ENCODE measurements around the gene FADD.

Gene FADD

DNA sequence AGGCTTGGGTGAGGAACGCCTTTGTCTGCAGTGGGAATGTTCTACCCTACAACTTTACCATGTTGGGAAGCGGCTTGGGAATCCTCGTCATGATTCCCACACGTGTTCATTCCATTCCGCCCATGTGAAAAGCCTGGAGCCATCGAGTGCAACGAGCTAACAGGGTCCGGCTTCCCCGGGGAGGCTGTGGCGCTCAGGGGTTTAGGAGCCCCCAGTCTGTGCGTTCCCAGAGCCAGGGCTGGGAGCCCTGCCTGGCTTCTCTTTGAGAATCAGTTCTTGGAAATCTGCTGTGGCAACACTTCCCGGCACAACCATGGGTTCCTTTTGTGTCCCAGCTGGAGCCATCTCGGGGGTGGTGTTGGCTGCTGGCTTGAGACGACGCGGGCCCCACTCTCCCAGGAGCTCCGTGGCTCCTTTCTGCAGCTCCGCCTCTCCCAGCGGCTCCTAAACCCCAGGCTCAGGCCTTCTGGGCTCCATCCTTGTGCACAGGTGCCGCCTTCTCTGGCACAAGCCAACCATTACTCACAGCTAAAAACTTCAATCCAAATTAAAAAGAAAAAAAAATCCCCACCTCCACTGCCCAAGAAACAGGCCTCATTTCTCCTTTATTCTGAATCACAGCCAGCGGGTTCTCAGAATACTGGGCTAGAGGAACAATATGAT, 48.7 kb downstream of the FADD start:
- Histone ChIP-seq H3K27me3 (ENCODE audit: low read length) (no peaks in the 10 kb centered on the region), H3K36me3 (ENCODE audit: low read length) (no peaks in the 10 kb centered on the region), H3K9ac (ENCODE audit: low read length) (no peak overlapping the region), H2AFZ (ENCODE audit: low read depth, low read length, severe bottlenecking) (no peak overlapping the region), H3K4me2 (ENCODE audit: low read depth, low read length, poor library complexity, severe bottlenecking) (no peak overlapping the region), H3K4me3 (ENCODE audit: insufficient read depth, low read length, poor library complexity, severe bottlenecking) (no peak overlapping the region), H3K9me2 (replicated peaks; ENCODE audit: insufficient read depth, low read length) (no peaks in the 10 kb centered on the region), H3F3A (ENCODE audit: insufficient read depth) (no peaks in the 10 kb centered on the region), H4K20me1 (ENCODE audit: low read depth, low read length) (no peaks in the 10 kb centered on the region), H3K9me3 (ENCODE audit: insufficient read depth, low read length) (no peaks in the 10 kb centered on the region), H3K27ac (ENCODE audit: low read depth, low read length) (no peak overlapping the region), H3K79me2 (ENCODE audit: insufficient read depth, low read length) (no peaks in the 10 kb centered on the region)
- no peak for TF ChIP-seq EZH2phosphoT487 (conservative IDR thresholded peaks at IDR 0.05; ENCODE audit: low read length)
- TF ChIP-seq, protein P1, sequence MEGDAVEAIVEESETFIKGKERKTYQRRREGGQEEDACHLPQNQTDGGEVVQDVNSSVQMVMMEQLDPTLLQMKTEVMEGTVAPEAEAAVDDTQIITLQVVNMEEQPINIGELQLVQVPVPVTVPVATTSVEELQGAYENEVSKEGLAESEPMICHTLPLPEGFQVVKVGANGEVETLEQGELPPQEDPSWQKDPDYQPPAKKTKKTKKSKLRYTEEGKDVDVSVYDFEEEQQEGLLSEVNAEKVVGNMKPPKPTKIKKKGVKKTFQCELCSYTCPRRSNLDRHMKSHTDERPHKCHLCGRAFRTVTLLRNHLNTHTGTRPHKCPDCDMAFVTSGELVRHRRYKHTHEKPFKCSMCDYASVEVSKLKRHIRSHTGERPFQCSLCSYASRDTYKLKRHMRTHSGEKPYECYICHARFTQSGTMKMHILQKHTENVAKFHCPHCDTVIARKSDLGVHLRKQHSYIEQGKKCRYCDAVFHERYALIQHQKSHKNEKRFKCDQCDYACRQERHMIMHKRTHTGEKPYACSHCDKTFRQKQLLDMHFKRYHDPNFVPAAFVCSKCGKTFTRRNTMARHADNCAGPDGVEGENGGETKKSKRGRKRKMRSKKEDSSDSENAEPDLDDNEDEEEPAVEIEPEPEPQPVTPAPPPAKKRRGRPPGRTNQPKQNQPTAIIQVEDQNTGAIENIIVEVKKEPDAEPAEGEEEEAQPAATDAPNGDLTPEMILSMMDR (IDR thresholded peaks at IDR 0.05; ENCODE audit: insufficient read depth, low read length, poor library complexity, severe bottlenecking) = no peak

DNA sequence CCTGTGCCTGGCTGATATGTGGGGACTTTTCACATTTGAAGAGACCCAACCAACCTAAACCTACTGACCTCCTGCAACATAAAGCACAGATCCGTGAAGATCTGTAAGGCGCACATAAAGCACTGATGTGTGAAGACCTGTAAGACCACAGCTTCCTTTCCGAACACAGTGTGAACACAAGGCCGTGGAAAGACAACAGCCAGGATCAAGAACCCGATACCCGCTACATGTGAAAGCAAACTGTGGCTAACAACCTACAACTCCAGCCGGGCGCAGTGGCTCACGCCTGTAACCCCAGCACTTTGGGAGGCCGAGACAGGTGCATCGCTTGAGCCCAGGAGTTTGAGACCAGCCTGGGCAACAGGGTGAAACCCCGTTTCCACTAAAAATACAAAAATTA, 49.7 kb downstream of the FADD start:
- H3K36me3 ChIP-seq (ENCODE audit: low read length) = no peaks in the 10 kb centered on the region
- no peak overlapping the region for H3K27ac ChIP-seq (ENCODE audit: low read depth, low read length)
- no peaks in the 10 kb centered on the region for H4K20me1 ChIP-seq (ENCODE audit: low read depth, low read length)
- no peak overlapping the region for H3K4me3 ChIP-seq (ENCODE audit: insufficient read depth, low read length, poor library complexity, severe bottlenecking)
- no peaks in the 10 kb centered on the region for H3K9me3 ChIP-seq (ENCODE audit: insufficient read depth, low read length)
- H3K27me3 ChIP-seq (ENCODE audit: low read length) = no peaks in the 10 kb centered on the region
- H2AFZ ChIP-seq (ENCODE audit: low read depth, low read length, severe bottlenecking) = no peak overlapping the region
- no peaks in the 10 kb centered on the region for H3K9me2 ChIP-seq (replicated peaks; ENCODE audit: insufficient read depth, low read length)
- H3K4me2 ChIP-seq (ENCODE audit: low read depth, low read length, poor library complexity, severe bottlenecking) = no peak overlapping the region
- no peaks in the 10 kb centered on the region for H3F3A ChIP-seq (ENCODE audit: insufficient read depth)
- no peaks in the 10 kb centered on the region for H3K79me2 ChIP-seq (ENCODE audit: insufficient read depth, low read length)
- H3K9ac ChIP-seq (ENCODE audit: low read length) = no peak overlapping the region
- no peak for TF ChIP-seq EZH2phosphoT487 (conservative IDR thresholded peaks at IDR 0.05; ENCODE audit: low read length)
- TF ChIP-seq, protein P1 (IDR thresholded peaks at IDR 0.05; ENCODE audit: insufficient read depth, low read length, poor library complexity, severe bottlenecking) = no peak

DNA sequence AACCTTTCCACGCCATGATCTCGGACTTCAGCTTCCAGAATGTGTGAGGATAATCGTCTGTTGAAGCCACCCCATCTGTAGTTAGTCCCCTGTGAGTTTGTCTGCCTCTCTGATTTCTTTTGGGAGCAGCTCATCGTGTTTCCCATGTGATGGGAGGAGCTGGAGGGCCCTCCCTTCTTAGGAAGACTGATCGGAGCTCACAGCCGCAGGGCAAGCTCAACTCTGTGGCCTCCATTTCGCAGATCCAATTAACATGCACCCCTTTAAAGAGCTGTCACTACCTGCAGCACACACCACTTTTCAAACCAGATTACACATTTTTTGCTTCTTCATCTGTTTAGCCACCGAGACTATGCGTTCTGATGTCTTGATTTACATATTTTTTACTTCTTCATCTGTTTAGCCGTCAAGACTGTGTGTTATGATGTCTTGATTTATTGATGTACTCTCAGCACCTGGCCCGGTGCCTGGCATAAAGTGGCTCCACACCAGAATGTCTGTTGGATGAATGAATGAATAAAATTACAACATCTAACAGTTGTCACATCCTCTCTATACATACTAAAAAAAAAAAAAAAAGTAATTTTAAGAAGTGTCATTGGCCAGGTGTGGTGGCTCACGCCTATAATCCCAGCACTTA, 52.5 kb downstream of the FADD start:
- TF ChIP-seq, protein P1 (IDR thresholded peaks at IDR 0.05; ENCODE audit: insufficient read depth, low read length, poor library complexity, severe bottlenecking) = no peak
- TF ChIP-seq EZH2phosphoT487 (conservative IDR thresholded peaks at IDR 0.05; ENCODE audit: low read length) = no peak
- no peaks in the 10 kb centered on the region for H3F3A ChIP-seq (ENCODE audit: insufficient read depth)
- H3K9me2 ChIP-seq (replicated peaks; ENCODE audit: insufficient read depth, low read length) = no peaks in the 10 kb centered on the region
- no peak overlapping the region for H3K4me3 ChIP-seq (ENCODE audit: insufficient read depth, low read length, poor library complexity, severe bottlenecking)
- no peak overlapping the region for H3K9ac ChIP-seq (ENCODE audit: low read length)
- H3K79me2 ChIP-seq (ENCODE audit: insufficient read depth, low read length) = no peaks in the 10 kb centered on the region
- H3K27ac ChIP-seq (ENCODE audit: low read depth, low read length) = no peak overlapping the region
- no peak overlapping the region for H2AFZ ChIP-seq (ENCODE audit: low read depth, low read length, severe bottlenecking)
- H3K9me3 ChIP-seq (ENCODE audit: insufficient read depth, low read length) = no peaks in the 10 kb centered on the region
- no peaks in the 10 kb centered on the region for H4K20me1 ChIP-seq (ENCODE audit: low read depth, low read length)
- no peaks in the 10 kb centered on the region for H3K36me3 ChIP-seq (ENCODE audit: low read length)
- H3K4me2 ChIP-seq (ENCODE audit: low read depth, low read length, poor library complexity, severe bottlenecking) = no peak overlapping the region
- no peaks in the 10 kb centered on the region for H3K27me3 ChIP-seq (ENCODE audit: low read length)
